H1 (cell line): ENCODE data around the gene BGLAP. TPM values are rescaled to one million over a fixed set of nuclear protein-coding genes. Genes with fewer than 3 reads are reported as not detected.
A peak's percentile ranks its signal among the peaks of the same experiment; 100 is the strongest.

Experiments used
- CTCF ChIA-PET: fragments of 300-600 bp; sonication (Branson Sonifier 250); formaldehyde crosslinking; loops from one replicate; lab custom pipeline; 2021; ENCODE audit not compliant: partially characterized antibody; lab: Charles Lee
- POLR2A ChIA-PET: fragments of 300-600 bp; sonication (Branson Sonifier 250); formaldehyde crosslinking; loops from one replicate; lab custom pipeline; 2021; ENCODE audit warnings: inconsistent platforms; ENCODE audit not compliant: partially characterized antibody; lab: Charles Lee
- DNase-seq, 2 experiments: peaks; one replicate each; pipeline versions ENCODE4 v3.0.0 to v3.0.0-alpha.2; 2010 to 2022; ENCODE audit warnings: low spot score in 2 of 2, low read depth in 1 of 2, mixed read lengths in 1 of 2
- FAIRE-seq: peaks from 2 replicates; lab custom pipeline; 2011; peaks lifted over from hg19 to GRCh38; lab: Jason Lieb, UNC
- H2AFZ ChIP-seq: 2 replicates; pipeline ENCODE4 v1.8.1; 2012; ENCODE audit warnings: low read length, inconsistent platforms
- H2AK5ac ChIP-seq: 2 replicates; pipeline ENCODE4 v1.6.1; 2013; ENCODE audit warnings: low read depth, low read length
- H2BK120ac ChIP-seq: replicated peaks from 2 replicates; pipeline ENCODE3; 2013; ENCODE audit warnings: low read depth, low read length, inconsistent platforms
- H2BK12ac ChIP-seq: 2 replicates; pipeline ENCODE4 v1.6.1; 2013; ENCODE audit warnings: low read depth, low read length
- H2BK15ac ChIP-seq: 2 replicates; pipeline ENCODE4 v1.6.1; 2013; ENCODE audit warnings: low read length
- H2BK20ac ChIP-seq: 2 replicates; pipeline ENCODE4 v1.6.1; 2013; ENCODE audit warnings: low read length
- H2BK5ac ChIP-seq: 2 replicates; pipeline ENCODE4 v1.6.1; 2013; ENCODE audit warnings: low read depth, low read length
- H3K14ac ChIP-seq: 2 replicates; pipeline ENCODE4 v1.6.1; 2013; ENCODE audit warnings: inconsistent platforms; ENCODE audit not compliant: insufficient read length
- H3K18ac ChIP-seq: 2 replicates; pipeline ENCODE4 v1.6.1; 2013; ENCODE audit warnings: low read length; ENCODE audit errors: extremely low read depth
- H3K23ac ChIP-seq: 2 replicates; pipeline ENCODE4 v1.6.1; 2013; ENCODE audit warnings: inconsistent platforms; ENCODE audit not compliant: insufficient read length
- H3K23me2 ChIP-seq: 2 replicates; pipeline ENCODE4 v1.6.1; 2013; ENCODE audit warnings: low read depth, low read length
- H3K27ac ChIP-seq: 2 replicates; pipeline ENCODE4 v1.6.1; 2011; ENCODE audit warnings: low read depth, low read length, inconsistent platforms
- H3K27me3 ChIP-seq, 4 experiments: replicated peaks in 1 of 4; 1 replicate in 1 of 4; 2 replicates in 3 of 4; pipeline versions ENCODE4 v1.6.1 to v1.8.1; 2011 to 2013; ENCODE audit warnings: low read length in 3 of 4, mild to moderate bottlenecking in 3 of 4, inconsistent platforms in 2 of 4, mixed read lengths in 2 of 4, moderate library complexity in 1 of 4; ENCODE audit not compliant: control insufficient read depth in 3 of 4, insufficient read depth in 3 of 4; ENCODE audit errors: extremely low read depth in 1 of 4
- H3K36me3 ChIP-seq, 4 experiments: 2 replicates each; pipeline versions ENCODE4 v1.6.1 to v1.8.1; 2011 to 2013; ENCODE audit warnings: mild to moderate bottlenecking in 4 of 4, low read length in 3 of 4, moderate library complexity in 2 of 4, control low read depth in 1 of 4, inconsistent platforms in 1 of 4; ENCODE audit not compliant: insufficient read depth in 4 of 4, control insufficient read depth in 2 of 4
- H3K4ac ChIP-seq: replicated peaks from 2 replicates; pipeline ENCODE3; 2013; ENCODE audit warnings: low read length, low read depth, mixed read lengths, inconsistent platforms; ENCODE audit not compliant: insufficient read length
- H3K4me1 ChIP-seq, 4 experiments: replicated peaks in 1 of 4; 1 replicate in 1 of 4; 2 replicates in 3 of 4; pipeline versions ENCODE4 v1.6.1 to v1.8.1; 2011 to 2013; ENCODE audit warnings: low read length in 3 of 4, inconsistent platforms in 2 of 4, mixed read lengths in 1 of 4; ENCODE audit not compliant: insufficient read depth in 4 of 4, control insufficient read depth in 3 of 4
- H3K4me2 ChIP-seq, 2 experiments: 2 replicates each; pipeline versions ENCODE4 v1.6.1 to v1.8.1; 2011 to 2013; ENCODE audit warnings: low read depth in 2 of 2, low read length in 2 of 2, control low read depth in 1 of 2, inconsistent platforms in 1 of 2, mild to moderate bottlenecking in 1 of 2; ENCODE audit not compliant: insufficient read depth in 1 of 2
- H3K4me3 ChIP-seq, 4 experiments: fragments of 200-600, 300-600 bp in 1 of 4; sonication (generic), shearing (Covaris generic), sonication (Bioruptor Twin) in 1 of 4; 2 replicates each; pipeline versions ENCODE4 v1.5.1 to v1.8.1; 2011 to 2016; ENCODE audit warnings: low read length in 4 of 4, low read depth in 3 of 4, control low read depth in 2 of 4, inconsistent platforms in 2 of 4, mild to moderate bottlenecking in 2 of 4, mixed read lengths in 1 of 4, moderate library complexity in 1 of 4; ENCODE audit not compliant: insufficient read depth in 2 of 4; ENCODE audit errors: extremely low read depth in 1 of 4
- H3K56ac ChIP-seq: replicated peaks from 2 replicates; pipeline ENCODE3; 2013; ENCODE audit warnings: low read depth, mild to moderate bottlenecking, mixed read lengths, low read length, inconsistent platforms; ENCODE audit not compliant: insufficient read length
- H3K79me1 ChIP-seq: 2 replicates; pipeline ENCODE4 v1.6.1; 2013; ENCODE audit warnings: low read depth, low read length, control low read depth
- H3K79me2 ChIP-seq, 2 experiments: 2 replicates each; pipeline versions ENCODE4 v1.6.1 to v1.8.1; 2012 to 2013; ENCODE audit warnings: low read length in 2 of 2, mild to moderate bottlenecking in 2 of 2, inconsistent platforms in 1 of 2; ENCODE audit not compliant: insufficient read depth in 2 of 2, control insufficient read depth in 1 of 2
- H3K9ac ChIP-seq, 4 experiments: replicated peaks in 1 of 4; 1 replicate in 1 of 4; 2 replicates in 3 of 4; pipeline versions ENCODE4 v1.6.1 to v1.8.1; 2011 to 2013; ENCODE audit warnings: low read depth in 3 of 4, low read length in 3 of 4, control low read depth in 2 of 4, mild to moderate bottlenecking in 2 of 4, moderate library complexity in 2 of 4, inconsistent platforms in 1 of 4; ENCODE audit errors: extremely low read depth in 1 of 4
- H3K9me3 ChIP-seq, 2 experiments: 2 replicates each; pipeline versions ENCODE4 v1.6.1 to v1.8.1; 2012 to 2013; ENCODE audit warnings: mild to moderate bottlenecking in 2 of 2, moderate library complexity in 2 of 2, control low read depth in 1 of 2, inconsistent platforms in 1 of 2, low read depth in 1 of 2, low read length in 1 of 2, mixed read lengths in 1 of 2; ENCODE audit not compliant: insufficient read depth in 2 of 2
- H4K20me1 ChIP-seq, 2 experiments: replicated peaks in 1 of 2; 2 replicates each; pipeline versions ENCODE3 to v1.8.1; 2011 to 2013; ENCODE audit warnings: inconsistent platforms in 2 of 2, low read length in 2 of 2, mild to moderate bottlenecking in 1 of 2; ENCODE audit not compliant: insufficient read depth in 2 of 2, control insufficient read depth in 1 of 2
- H4K5ac ChIP-seq: 2 replicates; pipeline ENCODE4 v1.6.1; 2013; ENCODE audit warnings: low read length, low read depth, mixed read lengths, inconsistent platforms; ENCODE audit not compliant: insufficient read length
- H4K8ac ChIP-seq: 2 replicates; pipeline ENCODE4 v1.8.0; 2013; ENCODE audit warnings: mild to moderate bottlenecking, moderate library complexity, low read length, inconsistent platforms; ENCODE audit not compliant: insufficient read depth; ENCODE audit errors: extremely low read depth
- H4K91ac ChIP-seq: replicated peaks from 2 replicates; pipeline ENCODE3; 2013; ENCODE audit warnings: low read length, mixed read lengths, inconsistent platforms; ENCODE audit not compliant: insufficient read length
- ASH2L ChIP-seq: fragments of 200-600, 300-600 bp; sonication (generic); IDR thresholded peaks from one replicate; pipeline ENCODE4 v1.7.1; 2017; ENCODE audit warnings: low read length
- CHD2 ChIP-seq: IDR thresholded peaks from 2 replicates; pipeline ENCODE4 v1.6.1; 2012; ENCODE audit warnings: low read length, improper control_type of control experiment
- GABPA ChIP-seq: IDR thresholded peaks from 2 replicates; pipeline ENCODE4 v1.6.1; 2011; ENCODE audit warnings: mild to moderate bottlenecking, low read length, moderate library complexity, borderline replicate concordance; ENCODE audit not compliant: insufficient read depth
- HDAC2 ChIP-seq, 2 experiments: fragments of 300-600 bp in 1 of 2; sonication (generic) in 1 of 2; IDR thresholded peaks; 2 replicates each; pipeline ENCODE4 v1.6.1; 2011 to 2012; ENCODE audit warnings: low read depth in 2 of 2, low read length in 2 of 2, mild to moderate bottlenecking in 2 of 2, moderate library complexity in 2 of 2, borderline replicate concordance in 1 of 2, inconsistent platforms in 1 of 2
- KDM1A ChIP-seq: fragments of 200-600, 300-600 bp; sonication (generic); IDR thresholded peaks from 2 replicates; pipeline ENCODE4 v1.7.1; 2016; ENCODE audit warnings: mild to moderate bottlenecking, low read length, borderline replicate concordance
- KDM5A ChIP-seq: fragments of 200-600 bp; IDR thresholded peaks from 2 replicates; pipeline ENCODE4 v1.7.1; 2012; ENCODE audit warnings: mild to moderate bottlenecking, low read length, inconsistent platforms, mixed read lengths
- MAFK ChIP-seq: IDR thresholded peaks from 2 replicates; pipeline ENCODE4 v1.6.1; 2012; ENCODE audit warnings: low read depth, mild to moderate bottlenecking, improper control_type of control experiment, low read length
- POLR2A ChIP-seq, 2 experiments: IDR thresholded peaks; 1 replicate in 1 of 2; 2 replicates in 1 of 2; pipeline ENCODE4 v1.6.1; 2011; ENCODE audit warnings: low read depth in 2 of 2, low read length in 2 of 2, mild to moderate bottlenecking in 2 of 2; ENCODE audit errors: control extremely low read depth in 1 of 2
- POLR2AphosphoS5 ChIP-seq: IDR thresholded peaks from 2 replicates; pipeline ENCODE4 v1.6.1; 2011; ENCODE audit warnings: low read depth, low read length
- SRF ChIP-seq: IDR thresholded peaks from 2 replicates; pipeline ENCODE4 v1.6.1; 2011; ENCODE audit warnings: mild to moderate bottlenecking, low read depth, low read length, moderate library complexity
- TEAD4 ChIP-seq: IDR thresholded peaks from 2 replicates; pipeline ENCODE4 v1.6.1; 2012; ENCODE audit warnings: low read depth, low read length, inconsistent platforms, mixed read lengths
- WGBS, 2 experiments: shearing (Covaris generic) in 1 of 2; methylation state at CpG; one replicate each; pipeline versions ENCODE4 v1.1.6 to v1.1.7; 2013 to 2015; ENCODE audit warnings: low lambda C conversion rate in 2 of 2, mixed read lengths in 2 of 2, inconsistent platforms in 1 of 2, low coverage in 1 of 2, missing lambda C conversion rate in 1 of 2; ENCODE audit not compliant: insufficient replicate concordance in 2 of 2, insufficient coverage in 1 of 2, insufficient read length in 1 of 2; ENCODE audit errors: extremely low coverage in 1 of 2, missing lambda C conversion rate in 1 of 2; 5-methylcytosine and 5-hydroxymethylcytosine counted together
- polyA plus RNA-seq, 7 experiments: library from polyadenylated mRNA; depleted of rRNA in 3 of 7; stranded (reverse) in 5 of 7; unstranded in 2 of 7; fragments of >200 nt in 5 of 7; fragments of 200-250 nt in 2 of 7; gene quantifications; 1 replicate in 5 of 7; 2 replicates in 1 of 7; 4 replicates in 1 of 7; pipeline versions ENCODE4 v1.2.1 to v1.2.3, GENCODE V29; 2011 to 2013; ENCODE audit warnings: missing spikeins in 2 of 7, mixed read lengths in 2 of 7
- total RNA-seq: library from RNA; stranded (reverse); fragmentation: NEBNext Ultra II Directional; extraction: Animal tissue kit (Norgen Biotek cat#: 25700); gene quantifications from 2 replicates; pipeline ENCODE4 v1.2.1, GENCODE V29; 2021
- TF ChIP-seq, protein P1 (sequence below), 3 experiments: IDR thresholded peaks; 1 replicate in 2 of 3; 2 replicates in 1 of 3; pipeline versions ENCODE4 v1.5.1 to v1.6.1; 2011; ENCODE audit warnings: low read length in 3 of 3, mild to moderate bottlenecking in 3 of 3, inconsistent platforms in 2 of 3, low read depth in 1 of 3, moderate library complexity in 1 of 3; ENCODE audit not compliant: insufficient read depth in 1 of 3; ENCODE audit errors: control extremely low read depth in 1 of 3

The BGLAP gene
- total and polyA plus RNA-seq, 2 of the 8 experiments (the other 6 are each of a cell fraction or from before 2014, with no cell fraction given): 1.2 to 1.5 TPM

DNA sequence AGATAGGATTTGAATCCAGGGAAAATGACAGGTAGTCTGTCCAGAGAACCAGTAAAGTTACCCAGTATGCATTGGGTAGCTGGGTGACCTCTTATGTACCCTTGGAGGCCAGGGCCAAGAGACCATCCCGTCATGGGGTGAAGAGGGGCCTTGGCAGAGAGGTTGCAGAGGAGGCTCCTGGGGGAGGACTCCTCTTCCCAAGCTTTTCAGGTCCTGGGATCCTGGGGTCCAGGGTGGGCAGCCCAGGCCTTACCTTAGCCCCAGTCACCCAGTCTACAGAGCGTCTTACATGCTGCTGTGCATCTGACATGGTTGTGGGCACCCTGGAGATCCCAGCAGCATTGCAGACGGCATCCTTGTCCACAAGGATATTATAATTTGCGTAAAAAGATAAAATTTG, 15.2 kb upstream of the BGLAP start:
- Histone ChIP-seq H3K27ac (no peak overlapping the region), H3K23me2 (no peaks in the 10 kb centered on the region), H3K79me1 (peaks cover 8% of the 10 kb centered on the region), H3K14ac (no peak overlapping the region), H3K23ac (no peak overlapping the region), H4K5ac (no peak overlapping the region), H3K4me3 (no peak overlapping the region), H2BK120ac (no peak overlapping the region), H3K56ac (no peak overlapping the region), H3K4ac (no peak overlapping the region), H4K91ac (no peak overlapping the region), H3K9ac (no peak overlapping the region), H2BK12ac (no peak overlapping the region), H4K8ac (0 out of 2 replicates have a peak overlapping the region, but pooled peaks have one; percentile 22), H3K36me3 (peaks cover 11 to 27% (median 14%) of the 10 kb centered on the region in 4 experiments), H3K9me3 (no peaks in the 10 kb centered on the region), H3K27me3 (no peaks in the 10 kb centered on the region), H3K4me2 (no peak overlapping the region), H4K20me1 (peaks cover 0 to 5% of the 10 kb centered on the region in 2 experiments), H2AK5ac (no peak overlapping the region), H2BK5ac (no peak overlapping the region), H2BK15ac (no peak overlapping the region), H3K18ac (no peak overlapping the region), H3K79me2 (0 out of 4 replicates have a peak, but pooled peaks cover 0 to 8% of the 10 kb centered on the region in 2 experiments), H2AFZ (no peak overlapping the region), H2BK20ac (no peak overlapping the region), H3K4me1 (no peaks in the 10 kb centered on the region)
- DNase-seq (no peak), FAIRE-seq (no peak)
- 94% methylated on average over 4 of the region's 4 CpGs; no CpG with 5 or more reads in 1 of the 2 experiments for WGBS, 2 experiments
- CTCF ChIA-PET: interaction anchor here (0.7 to 47.2 kb wide), 9 partner anchors 12 to 136 kb away, joined by 3 to 1265 read pairs (median 21); partner anchors contain the start of genes PMF1, SEMA4A and SLC25A44
- POLR2A ChIA-PET: interaction anchor here (1.1 to 6.6 kb wide), 6 partner anchors 12 to 85 kb away, joined by 3 to 49 read pairs (median 3); partner anchors contain the start of gene PMF1
- TF ChIP-seq SRF (no peak), POLR2AphosphoS5 (no peak), HDAC2 (IDR thresholded peaks at IDR 0.05; ENCODE audit: borderline replicate concordance in 1 of 2, low read depth in 2 of 2, low read length in 2 of 2) (no peak), KDM5A (no peak), POLR2A (IDR thresholded peaks at IDR 0.05; ENCODE audit: control extremely low read depth in 1 of 2, low read depth in 2 of 2, low read length in 2 of 2) (no peak), ASH2L (no peak), TEAD4 (no peak), KDM1A (no peak), MAFK (no peak), CHD2 (no peak), GABPA (no peak)
- TF ChIP-seq, protein P1, sequence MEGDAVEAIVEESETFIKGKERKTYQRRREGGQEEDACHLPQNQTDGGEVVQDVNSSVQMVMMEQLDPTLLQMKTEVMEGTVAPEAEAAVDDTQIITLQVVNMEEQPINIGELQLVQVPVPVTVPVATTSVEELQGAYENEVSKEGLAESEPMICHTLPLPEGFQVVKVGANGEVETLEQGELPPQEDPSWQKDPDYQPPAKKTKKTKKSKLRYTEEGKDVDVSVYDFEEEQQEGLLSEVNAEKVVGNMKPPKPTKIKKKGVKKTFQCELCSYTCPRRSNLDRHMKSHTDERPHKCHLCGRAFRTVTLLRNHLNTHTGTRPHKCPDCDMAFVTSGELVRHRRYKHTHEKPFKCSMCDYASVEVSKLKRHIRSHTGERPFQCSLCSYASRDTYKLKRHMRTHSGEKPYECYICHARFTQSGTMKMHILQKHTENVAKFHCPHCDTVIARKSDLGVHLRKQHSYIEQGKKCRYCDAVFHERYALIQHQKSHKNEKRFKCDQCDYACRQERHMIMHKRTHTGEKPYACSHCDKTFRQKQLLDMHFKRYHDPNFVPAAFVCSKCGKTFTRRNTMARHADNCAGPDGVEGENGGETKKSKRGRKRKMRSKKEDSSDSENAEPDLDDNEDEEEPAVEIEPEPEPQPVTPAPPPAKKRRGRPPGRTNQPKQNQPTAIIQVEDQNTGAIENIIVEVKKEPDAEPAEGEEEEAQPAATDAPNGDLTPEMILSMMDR (IDR thresholded peaks at IDR 0.05; ENCODE audit: control extremely low read depth in 1 of 3, insufficient read depth in 1 of 3, low read depth in 1 of 3, low read length in 3 of 3): no peak
